HFFc6 (cell line): ENCODE measurements around the gene MAMSTR. TPM values are rescaled to one million over a fixed set of nuclear protein-coding genes. Genes with fewer than 3 reads are reported as not detected.
A peak's percentile ranks its signal among the peaks of the same experiment; 100 is the strongest.

Source experiments
- DNase-seq: peaks from one replicate; pipeline ENCODE4 v3.0.0-alpha.2; 2018
- H3K27ac Mint-ChIP-seq: 2 replicates; pipeline ENCODE4 v1.8.0; 2020; ENCODE audit warnings: mild to moderate bottlenecking, mixed read lengths
- H3K27me3 Mint-ChIP-seq: 2 replicates; pipeline ENCODE4 v1.8.0; 2021; ENCODE audit warnings: mild to moderate bottlenecking, moderate library complexity, mixed read lengths; ENCODE audit not compliant: insufficient read depth
- H3K36me3 Mint-ChIP-seq: 2 replicates; pipeline ENCODE4 v1.8.0; 2021; ENCODE audit warnings: low read depth, mixed read lengths
- H3K4me1 Mint-ChIP-seq: 2 replicates; pipeline ENCODE4 v1.8.0; 2020; ENCODE audit warnings: low read depth, mixed read lengths
- H3K4me3 Mint-ChIP-seq: 2 replicates; pipeline ENCODE4 v1.8.0; 2020; ENCODE audit warnings: mild to moderate bottlenecking, moderate library complexity, mixed read lengths
- H3K9me3 Mint-ChIP-seq: 2 replicates; pipeline ENCODE4 v1.8.0; 2020; ENCODE audit warnings: mild to moderate bottlenecking, mixed read lengths
- total RNA-seq, 6 experiments: library from RNA; stranded (reverse); fragmentation: NEBNext Ultra II Directional; extraction: Animal tissue kit (Norgen Biotek cat#: 25700); gene quantifications; 2 replicates in 1 of 6; 3 replicates in 5 of 6; pipeline ENCODE4 v1.2.3, GENCODE V29; 2021
- TF ChIP-seq, protein P1 (sequence below): fragments of 200-600 bp; sonication (generic); IDR thresholded peaks from 2 replicates; pipeline ENCODE4 v1.5.0; 2021; ENCODE audit warnings: antibody characterized with exemption, mild to moderate bottlenecking

Gene MAMSTR
- total RNA-seq, 6 experiments from 2014 or later = 2.7 to 4.5 (median 3.0) TPM

DNA sequence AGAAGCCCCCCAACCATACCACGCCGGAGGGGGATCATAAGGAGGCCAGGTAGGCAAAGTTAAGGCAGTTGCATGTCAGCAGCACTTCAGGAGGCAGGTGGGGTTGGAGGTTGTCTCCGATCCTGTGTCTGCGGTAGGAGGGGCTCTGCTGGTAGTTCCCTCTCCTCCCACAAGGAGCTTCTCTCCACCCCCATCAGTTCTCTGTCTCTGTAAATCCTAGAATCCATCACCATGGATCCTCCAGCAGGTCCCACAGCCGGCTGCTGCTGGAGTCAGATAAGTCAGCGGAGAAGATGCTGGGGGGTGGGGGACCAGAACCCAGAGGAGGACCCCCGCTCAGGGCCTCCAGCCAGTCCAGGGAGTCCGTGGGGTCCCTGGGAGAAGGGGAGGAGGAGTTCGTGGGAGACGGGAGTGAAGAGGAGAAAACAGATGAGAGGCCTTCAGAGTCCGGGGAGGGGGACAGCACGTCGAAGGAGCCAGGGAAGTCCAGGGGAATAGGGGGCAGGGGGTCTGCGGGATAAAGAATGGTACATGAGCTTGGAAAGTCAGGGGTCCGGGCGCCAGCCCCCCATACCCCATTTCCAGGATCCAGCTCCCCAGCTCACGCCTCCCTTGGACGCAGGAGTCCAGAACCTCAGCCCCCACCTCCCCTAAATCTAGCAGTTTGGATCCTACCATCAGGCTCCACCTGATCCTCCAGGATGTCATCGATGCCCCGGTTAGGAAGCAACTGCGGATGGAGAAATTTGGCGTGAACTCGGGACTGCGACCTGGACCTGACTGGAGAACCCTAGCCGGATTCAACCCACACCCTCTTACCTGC lies 6.3 kb downstream of the MAMSTR start:
- peaks cover 36% of the 10 kb centered on the region for H3K4me1 Mint-ChIP-seq
- no peaks in the 10 kb centered on the region; the same call in none of the 2 replicates for H3K27me3 Mint-ChIP-seq
- no peaks in the 10 kb centered on the region; the same call in 1 of the 2 replicates for H3K9me3 Mint-ChIP-seq
- H3K36me3 Mint-ChIP-seq = no peaks in the 10 kb centered on the region; the same call in 1 of the 2 replicates
- no peak for DNase-seq
- H3K27ac Mint-ChIP-seq = peak overlapping the region; percentile 43
- H3K4me3 Mint-ChIP-seq = peak overlapping the region; percentile 88
- TF ChIP-seq, protein P1, sequence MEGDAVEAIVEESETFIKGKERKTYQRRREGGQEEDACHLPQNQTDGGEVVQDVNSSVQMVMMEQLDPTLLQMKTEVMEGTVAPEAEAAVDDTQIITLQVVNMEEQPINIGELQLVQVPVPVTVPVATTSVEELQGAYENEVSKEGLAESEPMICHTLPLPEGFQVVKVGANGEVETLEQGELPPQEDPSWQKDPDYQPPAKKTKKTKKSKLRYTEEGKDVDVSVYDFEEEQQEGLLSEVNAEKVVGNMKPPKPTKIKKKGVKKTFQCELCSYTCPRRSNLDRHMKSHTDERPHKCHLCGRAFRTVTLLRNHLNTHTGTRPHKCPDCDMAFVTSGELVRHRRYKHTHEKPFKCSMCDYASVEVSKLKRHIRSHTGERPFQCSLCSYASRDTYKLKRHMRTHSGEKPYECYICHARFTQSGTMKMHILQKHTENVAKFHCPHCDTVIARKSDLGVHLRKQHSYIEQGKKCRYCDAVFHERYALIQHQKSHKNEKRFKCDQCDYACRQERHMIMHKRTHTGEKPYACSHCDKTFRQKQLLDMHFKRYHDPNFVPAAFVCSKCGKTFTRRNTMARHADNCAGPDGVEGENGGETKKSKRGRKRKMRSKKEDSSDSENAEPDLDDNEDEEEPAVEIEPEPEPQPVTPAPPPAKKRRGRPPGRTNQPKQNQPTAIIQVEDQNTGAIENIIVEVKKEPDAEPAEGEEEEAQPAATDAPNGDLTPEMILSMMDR = peak; percentile 40; the same call in 1 of the 2 replicates

DNA sequence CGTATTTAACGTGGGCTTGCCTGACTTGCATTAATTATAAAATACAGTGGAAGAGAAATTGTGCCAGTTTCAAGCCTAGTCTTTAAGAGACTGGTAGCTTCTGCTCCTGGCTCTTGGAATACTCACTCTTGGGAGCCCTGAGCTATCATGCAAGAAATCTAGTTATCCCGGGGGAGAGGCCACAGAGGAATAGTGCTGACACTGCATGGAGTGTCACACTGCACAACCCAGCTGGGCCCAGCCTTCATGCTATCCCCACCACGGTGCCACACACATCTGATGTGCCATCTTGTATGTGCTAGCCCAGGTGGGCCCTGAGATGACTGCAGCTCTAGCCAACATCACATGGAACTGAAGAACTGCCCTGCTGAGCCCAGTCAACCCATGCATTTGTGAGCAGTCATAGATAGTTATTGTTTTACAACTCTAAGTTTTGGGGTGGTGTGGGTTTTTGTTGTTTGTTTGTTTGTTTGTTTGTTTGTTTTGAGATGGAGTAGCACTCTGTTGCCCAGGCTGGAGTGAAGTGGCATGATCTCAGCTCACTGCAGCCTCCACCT lies 8.3 kb downstream of the MAMSTR start:
- Mint-ChIP-seq H3K27me3 (no peaks in the 10 kb centered on the region; the same call in none of the 2 replicates), H3K4me3 (no peak overlapping the region), H3K27ac (no peak overlapping the region), H3K4me1 (peaks cover 24% of the 10 kb centered on the region), H3K36me3 (no peaks in the 10 kb centered on the region; the same call in 1 of the 2 replicates), H3K9me3 (no peaks in the 10 kb centered on the region; the same call in 1 of the 2 replicates)
- TF ChIP-seq, protein P1 = no peak
- no peak for DNase-seq

DNA sequence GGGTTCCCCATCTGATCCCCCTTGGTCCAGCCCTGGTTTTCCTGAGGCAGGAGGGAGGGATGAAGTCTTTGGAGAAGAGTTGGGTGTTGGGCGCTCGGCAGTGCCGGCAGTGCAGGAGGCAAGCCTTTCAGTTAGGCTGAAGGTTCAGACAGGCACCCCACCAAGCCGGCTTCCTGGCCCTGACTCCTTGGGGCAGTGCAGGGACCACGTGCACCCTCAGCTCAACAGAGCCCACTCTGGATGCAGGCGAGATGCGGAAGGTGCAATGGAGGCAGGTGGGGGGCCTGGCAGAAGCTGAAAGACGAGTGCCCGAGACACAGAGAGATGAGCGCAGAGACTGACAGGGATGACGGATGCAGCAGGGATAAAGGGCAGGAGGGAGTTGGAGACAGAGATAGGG lies 11.1 kb downstream of the MAMSTR start:
- H3K9me3 Mint-ChIP-seq = no peaks in the 10 kb centered on the region; the same call in 1 of the 2 replicates
- TF ChIP-seq, protein P1 = no peak

DNA sequence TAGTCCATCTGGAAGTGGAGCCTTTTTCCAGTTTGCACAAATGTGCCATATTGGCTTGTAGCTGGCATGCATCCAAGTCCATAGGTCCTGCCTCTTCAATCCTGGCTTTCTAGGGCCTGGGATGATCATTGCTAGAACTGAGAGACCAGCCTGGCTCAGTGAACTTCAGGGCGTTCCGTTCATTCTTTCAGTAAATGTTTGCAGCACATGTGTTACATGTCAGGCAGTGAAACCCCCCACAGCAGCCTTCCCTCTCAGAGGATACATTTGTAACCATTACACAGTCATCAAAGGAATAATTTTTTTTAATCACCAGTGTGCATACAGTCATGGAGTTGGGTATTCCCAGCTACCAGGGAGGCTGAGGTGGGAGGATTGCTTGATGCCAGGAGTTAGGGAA lies 14.1 kb downstream of the MAMSTR start:
- H3K9me3 Mint-ChIP-seq = no peaks in the 10 kb centered on the region
- no peaks in the 10 kb centered on the region; the same call in 1 of the 2 replicates for H3K36me3 Mint-ChIP-seq
- no peaks in the 10 kb centered on the region for H3K4me1 Mint-ChIP-seq
- H3K27me3 Mint-ChIP-seq = peaks cover 1% of the 10 kb centered on the region; the same call in 1 of the 2 replicates
- no peak overlapping the region for H3K4me3 Mint-ChIP-seq
- no peak for DNase-seq
- TF ChIP-seq, protein P1 = no peak
- no peak overlapping the region for H3K27ac Mint-ChIP-seq

More for the DNA sequence above, 11.1 kb downstream of the MAMSTR start:
- no peak overlapping the region for H3K4me3 Mint-ChIP-seq
- H3K4me1 Mint-ChIP-seq = 0 out of 2 replicates have a peak, but pooled peaks cover 6% of the 10 kb centered on the region
- no peak for DNase-seq
- H3K27ac Mint-ChIP-seq = no peak overlapping the region
- H3K27me3 Mint-ChIP-seq = peaks cover 1% of the 10 kb centered on the region
- no peaks in the 10 kb centered on the region; the same call in 1 of the 2 replicates for H3K36me3 Mint-ChIP-seq

DNA sequence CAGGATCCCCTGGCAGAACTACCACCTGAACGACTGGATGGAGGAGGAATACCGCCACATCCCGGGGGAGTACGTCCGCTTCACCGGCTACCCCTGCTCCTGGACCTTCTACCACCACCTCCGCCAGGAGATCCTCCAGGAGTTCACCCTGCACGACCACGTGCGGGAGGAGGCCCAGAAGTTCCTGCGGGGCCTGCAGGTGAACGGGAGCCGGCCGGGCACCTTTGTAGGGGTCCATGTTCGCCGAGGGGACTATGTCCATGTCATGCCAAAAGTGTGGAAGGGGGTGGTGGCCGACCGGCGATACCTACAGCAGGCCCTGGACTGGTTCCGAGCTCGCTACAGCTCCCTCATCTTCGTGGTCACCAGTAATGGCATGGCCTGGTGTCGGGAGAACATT lies 16.2 kb downstream of the MAMSTR start:
- Mint-ChIP-seq H3K9me3 (no peaks in the 10 kb centered on the region), H3K27me3 (peaks cover 4% of the 10 kb centered on the region; the same call in 1 of the 2 replicates), H3K4me3 (no peak overlapping the region), H3K36me3 (no peaks in the 10 kb centered on the region; the same call in 1 of the 2 replicates), H3K27ac (no peak overlapping the region), H3K4me1 (peaks cover 14% of the 10 kb centered on the region)
- no peak for DNase-seq
- TF ChIP-seq, protein P1 = no peak
